Measurements from ENCODE around the gene MRPS6.

DNA sequence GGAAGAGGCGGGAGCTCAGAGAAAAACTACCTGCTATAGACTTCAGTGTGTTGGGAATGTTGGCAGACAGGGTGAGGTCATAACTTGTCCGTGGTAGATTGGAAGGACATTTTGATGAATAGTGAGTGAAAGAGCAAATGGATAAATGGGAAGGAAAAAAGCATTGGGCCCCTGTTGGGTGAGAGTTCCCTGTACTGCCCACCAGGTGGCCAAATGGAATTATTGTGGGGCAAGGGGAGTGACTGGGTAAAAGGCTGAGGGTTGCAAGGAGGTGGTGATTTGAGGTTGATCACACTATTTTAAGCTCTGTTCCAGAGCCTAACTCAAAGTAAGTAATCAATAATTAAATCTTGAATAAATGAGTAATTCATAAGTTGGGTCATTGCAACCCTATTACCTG lies 60.4 kb downstream of the MRPS6 start:
- TF ChIP-seq POLR2AphosphoS5 (IDR thresholded peaks at IDR 0.05; ENCODE audit: insufficient read depth in 1 of 2, low read depth in 1 of 2): no peak
- TF ChIP-seq POLR2A (IDR thresholded peaks at IDR 0.05): no peak

Data from vagina (tissue), 2 donors.